OCI-LY7 (cell line): Measurements from ENCODE around the gene HSFX4. TPM values are rescaled to one million over a fixed set of nuclear protein-coding genes. Genes with fewer than 3 reads are reported as not detected.
A peak's percentile ranks its signal among the peaks of the same experiment; 100 is the strongest.

Source experiments
- BruUV-seq: library from RNA; stranded (reverse); fragments of 400-500 nt; replicated peaks from 2 replicates; lab custom pipeline; 2021; lab: Mats Ljungman, UMichigan
- CTCF ChIA-PET: fragments of 300-600 bp; sonication (Branson Sonifier 250); formaldehyde crosslinking; loops from one replicate; lab custom pipeline; 2022; ENCODE audit warnings: antibody characterized with exemption; ENCODE audit not compliant: unreplicated experiment; lab: Charles Lee
- POLR2A ChIA-PET: fragments of 300-600 bp; sonication (Branson Sonifier 250); formaldehyde crosslinking; loops from one replicate; lab custom pipeline; 2022; ENCODE audit warnings: antibody characterized with exemption; lab: Charles Lee
- DNase-seq: peaks from one replicate; pipeline ENCODE4 v3.0.0-alpha.2; 2015; ENCODE audit warnings: low spot score
- H2AFZ ChIP-seq: fragments of 200-600 bp; sonication (generic), shearing (Covaris generic); 2 replicates; pipeline ENCODE4 v1.6.1; 2014; ENCODE audit warnings: mild to moderate bottlenecking, antibody characterized with exemption, low read length, moderate library complexity
- H3K27ac ChIP-seq: fragments of 200-600 bp; sonication (generic); 2 replicates; pipeline ENCODE4 v1.5.1; 2014; ENCODE audit warnings: mixed run types, low read depth, mild to moderate bottlenecking, moderate library complexity, low read length, inconsistent platforms; ENCODE audit not compliant: poor library complexity, severe bottlenecking
- H3K36me3 ChIP-seq: fragments of 200-600 bp; sonication (generic); 2 replicates; pipeline ENCODE4 v1.6.1; 2014; ENCODE audit warnings: mild to moderate bottlenecking, antibody characterized with exemption, low read length, moderate library complexity, mixed read lengths; ENCODE audit not compliant: insufficient read depth
- H3K4me1 ChIP-seq: fragments of 200-600 bp; sonication (generic); 2 replicates; pipeline ENCODE4 v1.5.1; 2014; ENCODE audit warnings: mild to moderate bottlenecking, low read length; ENCODE audit not compliant: insufficient read depth, poor library complexity, severe bottlenecking
- H3K4me2 ChIP-seq: fragments of 200-600 bp; sonication (generic); 2 replicates; pipeline ENCODE4 v1.6.1; 2014; ENCODE audit warnings: mild to moderate bottlenecking, low read length
- H3K4me3 ChIP-seq: fragments of 200-600 bp; sonication (generic); 2 replicates; pipeline ENCODE4 v1.5.1; 2014; ENCODE audit warnings: mild to moderate bottlenecking, low read depth, low read length; ENCODE audit not compliant: poor library complexity, severe bottlenecking
- H3K79me2 ChIP-seq: fragments of 200-600 bp; sonication (generic); 2 replicates; pipeline ENCODE4 v1.6.1; 2016; ENCODE audit warnings: low read depth, mild to moderate bottlenecking, low read length, moderate library complexity, mixed read lengths; ENCODE audit not compliant: insufficient read depth
- H3K9me2 ChIP-seq: fragments of 200-600 bp; sonication (generic); 2 replicates; pipeline ENCODE4 v1.6.1; 2016; ENCODE audit warnings: mild to moderate bottlenecking, low read length, mixed read lengths; ENCODE audit not compliant: insufficient read depth
- H3K9me3 ChIP-seq: fragments of 200-600 bp; sonication (generic); 2 replicates; pipeline ENCODE4 v1.6.1; 2014; ENCODE audit warnings: mild to moderate bottlenecking, mixed run types, low read length, mixed read lengths
- H4K20me1 ChIP-seq: fragments of 200-600 bp; sonication (generic); 2 replicates; pipeline ENCODE4 v1.6.1; 2014; ENCODE audit warnings: mild to moderate bottlenecking, antibody characterized with exemption, low read length, moderate library complexity, mixed read lengths; ENCODE audit not compliant: insufficient read depth
- EZH2phosphoT487 ChIP-seq: fragments of 200-600 bp; sonication (generic); IDR thresholded peaks from 2 replicates; pipeline ENCODE4 v1.6.1; 2018; ENCODE audit warnings: low read depth, borderline replicate concordance, mild to moderate bottlenecking, mixed run types, antibody characterized with exemption, low read length, moderate library complexity, mixed read lengths
- intact Hi-C: fragments of 100-400 bp; cut with micrococcal nuclease; formaldehyde crosslinking; loops from one replicate; pipeline ENCODE4 v1.10.0; 2022; ENCODE audit not compliant: unreplicated experiment
- total RNA-seq, 2 experiments: library from RNA; depleted of rRNA in 1 of 2; stranded (reverse); fragments of >200 nt in 1 of 2; shearing (Covaris generic) in 1 of 2; gene quantifications; 2 replicates each; pipeline ENCODE4 v1.2.3, GENCODE V29; 2014 to 2022
- TF ChIP-seq, protein P1 (sequence below): fragments of 200-600 bp; sonication (generic); conservative IDR thresholded peaks from 2 replicates; pipeline ENCODE4 v1.5.1; 2014; ENCODE audit warnings: mild to moderate bottlenecking, antibody characterized with exemption, low read length, moderate library complexity, mixed read lengths

Gene HSFX4
- total RNA-seq, 2 experiments from 2014 or later = not detected

DNA sequence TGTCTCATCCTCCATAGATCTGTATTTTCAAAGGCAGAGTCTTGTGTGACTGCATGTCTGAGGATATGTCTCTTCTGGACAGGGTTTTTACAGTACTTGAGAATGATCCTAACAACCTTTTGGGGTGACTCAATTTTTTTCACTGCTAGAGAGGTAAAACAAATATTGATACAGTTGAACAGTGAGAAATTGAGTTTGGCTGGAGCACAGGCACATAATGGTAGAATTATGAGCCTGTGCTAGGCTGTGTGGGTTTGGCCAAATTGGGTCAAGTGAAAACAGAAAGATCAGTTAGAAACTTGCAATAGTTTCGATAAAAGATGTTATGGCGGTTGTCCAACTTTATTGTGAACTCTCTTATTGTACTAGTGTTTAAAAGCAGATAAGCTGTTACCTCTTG lies 32.2 kb downstream of the HSFX4 start:
- no peak for DNase-seq
- Histone ChIP-seq H3K36me3 (no peaks in the 10 kb centered on the region), H3K27ac (no peak overlapping the region), H3K4me3 (no peak overlapping the region), H3K4me1 (no peaks in the 10 kb centered on the region), H3K9me3 (no peaks in the 10 kb centered on the region), H3K9me2 (no peaks in the 10 kb centered on the region), H4K20me1 (no peaks in the 10 kb centered on the region), H3K79me2 (no peaks in the 10 kb centered on the region), H3K4me2 (no peak overlapping the region), H2AFZ (no peak overlapping the region)
- BruUV-seq = no TSS peak
- ChIA-PET CTCF (no interaction called here), POLR2A (no interaction called here)
- intact Hi-C loops = no loop called here
- no peak for TF ChIP-seq EZH2phosphoT487
- TF ChIP-seq, protein P1, sequence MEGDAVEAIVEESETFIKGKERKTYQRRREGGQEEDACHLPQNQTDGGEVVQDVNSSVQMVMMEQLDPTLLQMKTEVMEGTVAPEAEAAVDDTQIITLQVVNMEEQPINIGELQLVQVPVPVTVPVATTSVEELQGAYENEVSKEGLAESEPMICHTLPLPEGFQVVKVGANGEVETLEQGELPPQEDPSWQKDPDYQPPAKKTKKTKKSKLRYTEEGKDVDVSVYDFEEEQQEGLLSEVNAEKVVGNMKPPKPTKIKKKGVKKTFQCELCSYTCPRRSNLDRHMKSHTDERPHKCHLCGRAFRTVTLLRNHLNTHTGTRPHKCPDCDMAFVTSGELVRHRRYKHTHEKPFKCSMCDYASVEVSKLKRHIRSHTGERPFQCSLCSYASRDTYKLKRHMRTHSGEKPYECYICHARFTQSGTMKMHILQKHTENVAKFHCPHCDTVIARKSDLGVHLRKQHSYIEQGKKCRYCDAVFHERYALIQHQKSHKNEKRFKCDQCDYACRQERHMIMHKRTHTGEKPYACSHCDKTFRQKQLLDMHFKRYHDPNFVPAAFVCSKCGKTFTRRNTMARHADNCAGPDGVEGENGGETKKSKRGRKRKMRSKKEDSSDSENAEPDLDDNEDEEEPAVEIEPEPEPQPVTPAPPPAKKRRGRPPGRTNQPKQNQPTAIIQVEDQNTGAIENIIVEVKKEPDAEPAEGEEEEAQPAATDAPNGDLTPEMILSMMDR = no peak

GRCh38 chrX:149962010-149962409 lies 32.6 kb downstream of the HSFX4 start:
- H3K4me1 ChIP-seq = no peaks in the 10 kb centered on the region
- H3K36me3 ChIP-seq = no peaks in the 10 kb centered on the region
- no peak for TF ChIP-seq EZH2phosphoT487
- TF ChIP-seq, protein P1 = no peak
- no peaks in the 10 kb centered on the region for H4K20me1 ChIP-seq
- DNase-seq = no peak
- no peaks in the 10 kb centered on the region for H3K79me2 ChIP-seq
- intact Hi-C loops = no loop called here
- no peaks in the 10 kb centered on the region for H3K9me3 ChIP-seq
- no peak overlapping the region for H3K4me3 ChIP-seq
- ChIA-PET POLR2A (no interaction called here), CTCF (no interaction called here)
- BruUV-seq = no TSS peak
- no peak overlapping the region for H2AFZ ChIP-seq
- H3K4me2 ChIP-seq = no peak overlapping the region
- H3K9me2 ChIP-seq = no peaks in the 10 kb centered on the region
- no peak overlapping the region for H3K27ac ChIP-seq

DNA sequence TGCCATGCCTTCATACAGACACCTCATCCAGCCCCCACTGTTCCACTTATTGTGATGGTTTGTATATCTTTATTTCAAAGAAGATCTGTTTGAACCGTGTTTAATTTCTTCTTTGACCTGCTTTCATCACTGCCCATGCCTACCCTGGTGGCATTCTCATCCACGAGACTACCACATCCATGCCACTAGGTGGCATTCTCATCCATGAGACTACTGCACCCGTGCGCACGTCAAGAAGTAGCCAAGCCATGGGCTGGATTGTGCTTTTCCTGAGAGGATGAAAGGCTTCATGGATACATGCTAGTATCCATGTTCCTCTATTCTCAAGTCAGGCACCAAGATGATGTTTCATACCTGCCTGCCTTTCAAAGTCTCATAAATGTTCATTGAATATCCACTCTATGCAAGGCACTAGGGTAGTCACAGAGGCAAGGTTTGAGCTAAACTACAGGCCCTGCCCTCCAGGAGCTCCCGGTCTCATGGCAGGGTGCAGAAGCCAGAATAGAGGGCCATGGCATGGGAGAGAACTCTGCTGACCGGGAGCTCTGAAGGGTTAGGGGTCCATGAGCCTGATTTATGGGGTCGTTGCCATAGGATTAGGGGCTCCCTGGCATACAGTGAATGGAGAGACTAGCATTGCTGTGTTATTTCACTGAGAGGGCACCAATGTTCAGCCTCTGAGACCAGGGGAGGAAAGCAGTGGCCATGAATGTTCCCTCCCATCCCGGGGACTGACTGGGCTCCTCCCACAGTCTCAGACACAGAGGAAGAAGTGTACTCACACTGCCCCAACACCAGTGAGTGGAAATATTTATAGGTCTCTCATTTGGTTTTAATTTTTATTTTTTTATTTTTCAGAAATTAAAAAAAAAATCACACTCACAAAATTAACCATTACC lies 33.7 kb downstream of the HSFX4 start:
- H3K4me1 ChIP-seq = no peaks in the 10 kb centered on the region
- ChIA-PET POLR2A (no interaction called here), CTCF (no interaction called here)
- no peaks in the 10 kb centered on the region for H4K20me1 ChIP-seq
- intact Hi-C loops = no loop called here
- no peaks in the 10 kb centered on the region for H3K9me2 ChIP-seq
- H3K4me2 ChIP-seq = no peak overlapping the region
- no TSS peak for BruUV-seq
- peak; percentile 39 for DNase-seq
- H3K36me3 ChIP-seq = no peaks in the 10 kb centered on the region
- TF ChIP-seq, protein P1 = peak; percentile 74
- TF ChIP-seq EZH2phosphoT487 = no peak
- H3K27ac ChIP-seq = no peak overlapping the region
- H3K9me3 ChIP-seq = no peaks in the 10 kb centered on the region
- no peaks in the 10 kb centered on the region for H3K79me2 ChIP-seq
- no peak overlapping the region for H3K4me3 ChIP-seq
- no peak overlapping the region for H2AFZ ChIP-seq
